Type B pancreatic cell (in vitro differentiated cells): ENCODE measurements around the gene SIRPG. TPM values are rescaled to one million over a fixed set of nuclear protein-coding genes. Genes with fewer than 3 reads are reported as not detected.

Experiments used
- DNase-seq: peaks from one replicate; pipeline ENCODE4 v3.0.0; 2021; ENCODE audit warnings: mixed read lengths; ENCODE audit not compliant: unreplicated experiment; ENCODE audit errors: extremely low spot score
- H3K27ac Mint-ChIP-seq: 2 replicates; pipeline ENCODE4 v1.8.0; 2021; ENCODE audit warnings: mild to moderate bottlenecking, mixed read lengths
- H3K27me3 Mint-ChIP-seq: 2 replicates; pipeline ENCODE4 v1.8.0; 2021; ENCODE audit warnings: mixed read lengths
- H3K36me3 Mint-ChIP-seq: 2 replicates; pipeline ENCODE4 v1.8.0; 2021; ENCODE audit warnings: mixed read lengths
- H3K4me1 Mint-ChIP-seq: one replicate; pipeline ENCODE4 v1.8.0; 2021; ENCODE audit warnings: mixed read lengths; ENCODE audit not compliant: unreplicated experiment
- H3K4me3 Mint-ChIP-seq: 2 replicates; pipeline ENCODE4 v1.8.0; 2021; ENCODE audit warnings: mild to moderate bottlenecking, mixed read lengths
- H3K9me3 Mint-ChIP-seq: 2 replicates; pipeline ENCODE4 v1.8.0; 2021; ENCODE audit warnings: mixed read lengths
- total RNA-seq: library from RNA; stranded (reverse); gene quantifications from 2 replicates; pipeline ENCODE4 v1.2.1, GENCODE V29; 2021; ENCODE audit warnings: low replicate concordance
- TF ChIP-seq, protein P1 (sequence below): fragments of 200-600 bp; sonication (generic); conservative IDR thresholded peaks from 2 replicates; pipeline ENCODE4 v1.5.0; 2021; ENCODE audit warnings: antibody characterized with exemption, mild to moderate bottlenecking

Gene SIRPG
- total RNA-seq, 1 donor from 2014 or later, result not detected

- no peaks in the 10 kb centered on the region for H3K27me3 Mint-ChIP-seq
- H3K36me3 Mint-ChIP-seq, result no peaks in the 10 kb centered on the region
- DNase-seq, result no peak
- no peaks in the 10 kb centered on the region for H3K4me1 Mint-ChIP-seq
- TF ChIP-seq, protein P1, sequence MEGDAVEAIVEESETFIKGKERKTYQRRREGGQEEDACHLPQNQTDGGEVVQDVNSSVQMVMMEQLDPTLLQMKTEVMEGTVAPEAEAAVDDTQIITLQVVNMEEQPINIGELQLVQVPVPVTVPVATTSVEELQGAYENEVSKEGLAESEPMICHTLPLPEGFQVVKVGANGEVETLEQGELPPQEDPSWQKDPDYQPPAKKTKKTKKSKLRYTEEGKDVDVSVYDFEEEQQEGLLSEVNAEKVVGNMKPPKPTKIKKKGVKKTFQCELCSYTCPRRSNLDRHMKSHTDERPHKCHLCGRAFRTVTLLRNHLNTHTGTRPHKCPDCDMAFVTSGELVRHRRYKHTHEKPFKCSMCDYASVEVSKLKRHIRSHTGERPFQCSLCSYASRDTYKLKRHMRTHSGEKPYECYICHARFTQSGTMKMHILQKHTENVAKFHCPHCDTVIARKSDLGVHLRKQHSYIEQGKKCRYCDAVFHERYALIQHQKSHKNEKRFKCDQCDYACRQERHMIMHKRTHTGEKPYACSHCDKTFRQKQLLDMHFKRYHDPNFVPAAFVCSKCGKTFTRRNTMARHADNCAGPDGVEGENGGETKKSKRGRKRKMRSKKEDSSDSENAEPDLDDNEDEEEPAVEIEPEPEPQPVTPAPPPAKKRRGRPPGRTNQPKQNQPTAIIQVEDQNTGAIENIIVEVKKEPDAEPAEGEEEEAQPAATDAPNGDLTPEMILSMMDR, result no peak
- H3K27ac Mint-ChIP-seq, result no peak overlapping the region
- H3K9me3 Mint-ChIP-seq, result no peaks in the 10 kb centered on the region
- H3K4me3 Mint-ChIP-seq, result no peak overlapping the region
Measured at GRCh38 chr20:1635291-1635979, 22.1 kb downstream of the SIRPG start.

DNA sequence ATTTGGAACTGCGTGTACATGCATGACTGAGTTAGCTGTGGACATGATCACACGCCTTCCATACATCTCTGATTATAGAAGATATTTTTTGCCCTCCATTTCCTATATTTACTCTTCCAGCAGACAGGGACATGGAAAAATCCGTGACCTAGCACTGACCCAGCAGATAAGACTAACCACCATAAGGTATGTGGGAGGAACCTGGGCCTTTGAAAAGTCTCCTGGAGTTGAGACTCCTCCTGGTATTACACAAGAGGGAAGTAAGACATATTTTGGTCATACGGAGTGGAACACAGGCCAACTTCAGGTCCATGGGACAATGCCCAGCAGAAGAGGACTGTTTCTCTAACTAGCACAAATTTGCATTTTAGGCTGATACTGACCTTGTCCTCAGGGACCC, 24.0 kb downstream of the SIRPG start:
- Mint-ChIP-seq H3K36me3 (no peaks in the 10 kb centered on the region), H3K27ac (no peak overlapping the region), H3K9me3 (no peaks in the 10 kb centered on the region), H3K4me3 (no peak overlapping the region), H3K27me3 (peaks cover 9% of the 10 kb centered on the region), H3K4me1 (no peaks in the 10 kb centered on the region)
- DNase-seq, result no peak
- TF ChIP-seq, protein P1, result no peak

- DNase-seq, result no peak
- Mint-ChIP-seq H3K4me1 (no peaks in the 10 kb centered on the region), H3K27ac (no peak overlapping the region), H3K27me3 (peaks cover 16% of the 10 kb centered on the region), H3K9me3 (no peaks in the 10 kb centered on the region), H3K4me3 (no peak overlapping the region), H3K36me3 (no peaks in the 10 kb centered on the region)
- TF ChIP-seq, protein P1, result no peak
Measured at GRCh38 chr20:1632178-1632577, 25.4 kb downstream of the SIRPG start.

GRCh38 chr20:1631309-1632151, 26.0 kb downstream of the SIRPG start:
- no peak overlapping the region for H3K4me3 Mint-ChIP-seq
- DNase-seq, result no peak
- H3K9me3 Mint-ChIP-seq, result no peaks in the 10 kb centered on the region
- H3K27me3 Mint-ChIP-seq, result peaks cover 16% of the 10 kb centered on the region
- TF ChIP-seq, protein P1, result no peak
- no peaks in the 10 kb centered on the region for H3K4me1 Mint-ChIP-seq
- H3K27ac Mint-ChIP-seq, result no peak overlapping the region
- no peaks in the 10 kb centered on the region for H3K36me3 Mint-ChIP-seq

- Mint-ChIP-seq H3K9me3 (no peaks in the 10 kb centered on the region), H3K27ac (no peak overlapping the region)
Measured at GRCh38 chr20:1630186-1630585, 27.4 kb downstream of the SIRPG start.

More at GRCh38 chr20:1630186-1630585, 27.4 kb downstream of the SIRPG start:
- DNase-seq, result no peak
- TF ChIP-seq, protein P1, result no peak
- no peaks in the 10 kb centered on the region for H3K4me1 Mint-ChIP-seq
- no peaks in the 10 kb centered on the region for H3K36me3 Mint-ChIP-seq
- no peak overlapping the region for H3K4me3 Mint-ChIP-seq
- peaks cover 18% of the 10 kb centered on the region for H3K27me3 Mint-ChIP-seq
